IMR-90 (cell line): ENCODE data around the gene ZDHHC18.

Source experiments
- CEBPB ChIP-seq: IDR thresholded peaks from 2 replicates; pipeline ENCODE4 v1.6.1; 2012; ENCODE audit warnings: low read depth, low read length, improper control_type of control experiment
- CHD1 ChIP-seq: IDR thresholded peaks from 2 replicates; pipeline ENCODE4 v1.6.1; 2012; ENCODE audit warnings: low read depth, low read length, improper control_type of control experiment
- MAFK ChIP-seq: IDR thresholded peaks from 2 replicates; pipeline ENCODE4 v1.6.1; 2012; ENCODE audit warnings: low read depth, low read length, improper control_type of control experiment
- MAZ ChIP-seq: IDR thresholded peaks from 2 replicates; pipeline ENCODE4 v1.6.1; 2012; ENCODE audit warnings: low read depth, mild to moderate bottlenecking, low read length, improper control_type of control experiment, moderate library complexity, borderline replicate concordance
- POLR2A ChIP-seq: IDR thresholded peaks from 2 replicates; pipeline ENCODE4 v1.6.1; 2012; ENCODE audit warnings: mild to moderate bottlenecking, low read depth, low read length
- RCOR1 ChIP-seq: IDR thresholded peaks from 2 replicates; pipeline ENCODE4 v1.6.1; 2012; ENCODE audit warnings: mild to moderate bottlenecking, low read length, improper control_type of control experiment; ENCODE audit not compliant: insufficient replicate concordance
- SMC3 ChIP-seq: fragments of 150-350 bp; IDR thresholded peaks from 2 replicates; pipeline ENCODE4 v1.6.1; 2016; ENCODE audit warnings: low read depth, mild to moderate bottlenecking, antibody characterized with exemption, low read length, moderate library complexity
- TF ChIP-seq, protein P1 (sequence below): fragments of 150-350 bp; IDR thresholded peaks from 2 replicates; pipeline ENCODE4 v1.6.1; 2016; ENCODE audit warnings: low read depth, mild to moderate bottlenecking, low read length, moderate library complexity, borderline replicate concordance
- TF ChIP-seq, protein P2 (sequence below): conservative IDR thresholded peaks from 2 replicates; pipeline ENCODE4 v1.5.1; 2012; ENCODE audit warnings: mild to moderate bottlenecking, low read depth, low read length, improper control_type of control experiment
- TF ChIP-seq, protein P3 (sequence below): fragments of 150-350 bp; IDR thresholded peaks from 2 replicates; pipeline ENCODE4 v1.6.1; 2017; ENCODE audit warnings: mild to moderate bottlenecking, antibody characterized with exemption, low read length, low read depth

DNA sequence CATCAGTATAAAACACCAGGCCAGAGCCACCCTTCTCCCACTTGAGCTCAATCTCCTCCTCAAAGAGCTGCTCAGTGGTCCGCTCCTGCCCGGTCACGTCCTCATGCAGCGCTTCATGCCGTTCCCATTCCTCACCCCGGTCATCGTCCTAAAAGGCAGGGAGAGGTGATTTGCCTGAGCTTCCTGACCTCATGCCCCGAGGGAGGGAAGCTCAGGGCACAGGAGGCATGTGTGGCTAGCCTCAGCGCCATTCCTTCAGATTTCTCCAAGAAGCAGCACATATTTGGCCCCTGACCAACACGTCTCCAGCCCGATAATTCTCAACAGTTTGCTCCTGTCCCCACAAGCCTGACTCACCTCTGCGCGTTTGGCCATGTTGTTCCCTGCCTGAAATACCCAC, 67.8 kb downstream of the ZDHHC18 start:
- TF ChIP-seq, protein P1, sequence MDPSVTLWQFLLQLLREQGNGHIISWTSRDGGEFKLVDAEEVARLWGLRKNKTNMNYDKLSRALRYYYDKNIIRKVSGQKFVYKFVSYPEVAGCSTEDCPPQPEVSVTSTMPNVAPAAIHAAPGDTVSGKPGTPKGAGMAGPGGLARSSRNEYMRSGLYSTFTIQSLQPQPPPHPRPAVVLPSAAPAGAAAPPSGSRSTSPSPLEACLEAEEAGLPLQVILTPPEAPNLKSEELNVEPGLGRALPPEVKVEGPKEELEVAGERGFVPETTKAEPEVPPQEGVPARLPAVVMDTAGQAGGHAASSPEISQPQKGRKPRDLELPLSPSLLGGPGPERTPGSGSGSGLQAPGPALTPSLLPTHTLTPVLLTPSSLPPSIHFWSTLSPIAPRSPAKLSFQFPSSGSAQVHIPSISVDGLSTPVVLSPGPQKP, result no peak
- TF ChIP-seq, protein P2, sequence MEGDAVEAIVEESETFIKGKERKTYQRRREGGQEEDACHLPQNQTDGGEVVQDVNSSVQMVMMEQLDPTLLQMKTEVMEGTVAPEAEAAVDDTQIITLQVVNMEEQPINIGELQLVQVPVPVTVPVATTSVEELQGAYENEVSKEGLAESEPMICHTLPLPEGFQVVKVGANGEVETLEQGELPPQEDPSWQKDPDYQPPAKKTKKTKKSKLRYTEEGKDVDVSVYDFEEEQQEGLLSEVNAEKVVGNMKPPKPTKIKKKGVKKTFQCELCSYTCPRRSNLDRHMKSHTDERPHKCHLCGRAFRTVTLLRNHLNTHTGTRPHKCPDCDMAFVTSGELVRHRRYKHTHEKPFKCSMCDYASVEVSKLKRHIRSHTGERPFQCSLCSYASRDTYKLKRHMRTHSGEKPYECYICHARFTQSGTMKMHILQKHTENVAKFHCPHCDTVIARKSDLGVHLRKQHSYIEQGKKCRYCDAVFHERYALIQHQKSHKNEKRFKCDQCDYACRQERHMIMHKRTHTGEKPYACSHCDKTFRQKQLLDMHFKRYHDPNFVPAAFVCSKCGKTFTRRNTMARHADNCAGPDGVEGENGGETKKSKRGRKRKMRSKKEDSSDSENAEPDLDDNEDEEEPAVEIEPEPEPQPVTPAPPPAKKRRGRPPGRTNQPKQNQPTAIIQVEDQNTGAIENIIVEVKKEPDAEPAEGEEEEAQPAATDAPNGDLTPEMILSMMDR, result no peak
- TF ChIP-seq SMC3 (no peak), POLR2A (no peak), CEBPB (no peak), MAFK (no peak), MAZ (no peak), CHD1 (no peak), RCOR1 (no peak)
- TF ChIP-seq, protein P3, sequence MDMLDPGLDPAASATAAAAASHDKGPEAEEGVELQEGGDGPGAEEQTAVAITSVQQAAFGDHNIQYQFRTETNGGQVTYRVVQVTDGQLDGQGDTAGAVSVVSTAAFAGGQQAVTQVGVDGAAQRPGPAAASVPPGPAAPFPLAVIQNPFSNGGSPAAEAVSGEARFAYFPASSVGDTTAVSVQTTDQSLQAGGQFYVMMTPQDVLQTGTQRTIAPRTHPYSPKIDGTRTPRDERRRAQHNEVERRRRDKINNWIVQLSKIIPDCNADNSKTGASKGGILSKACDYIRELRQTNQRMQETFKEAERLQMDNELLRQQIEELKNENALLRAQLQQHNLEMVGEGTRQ, result no peak
